ENCODE results near the gene ACAA1.
A peak's percentile ranks its signal among the peaks of the same experiment; 100 is the strongest.
"Not testable (repeated sequence)": the region's sequence is repeated elsewhere in the genome, so short reads cannot be mapped to it uniquely, and the experiment has no call there.

ACAA1 gene

DNA sequence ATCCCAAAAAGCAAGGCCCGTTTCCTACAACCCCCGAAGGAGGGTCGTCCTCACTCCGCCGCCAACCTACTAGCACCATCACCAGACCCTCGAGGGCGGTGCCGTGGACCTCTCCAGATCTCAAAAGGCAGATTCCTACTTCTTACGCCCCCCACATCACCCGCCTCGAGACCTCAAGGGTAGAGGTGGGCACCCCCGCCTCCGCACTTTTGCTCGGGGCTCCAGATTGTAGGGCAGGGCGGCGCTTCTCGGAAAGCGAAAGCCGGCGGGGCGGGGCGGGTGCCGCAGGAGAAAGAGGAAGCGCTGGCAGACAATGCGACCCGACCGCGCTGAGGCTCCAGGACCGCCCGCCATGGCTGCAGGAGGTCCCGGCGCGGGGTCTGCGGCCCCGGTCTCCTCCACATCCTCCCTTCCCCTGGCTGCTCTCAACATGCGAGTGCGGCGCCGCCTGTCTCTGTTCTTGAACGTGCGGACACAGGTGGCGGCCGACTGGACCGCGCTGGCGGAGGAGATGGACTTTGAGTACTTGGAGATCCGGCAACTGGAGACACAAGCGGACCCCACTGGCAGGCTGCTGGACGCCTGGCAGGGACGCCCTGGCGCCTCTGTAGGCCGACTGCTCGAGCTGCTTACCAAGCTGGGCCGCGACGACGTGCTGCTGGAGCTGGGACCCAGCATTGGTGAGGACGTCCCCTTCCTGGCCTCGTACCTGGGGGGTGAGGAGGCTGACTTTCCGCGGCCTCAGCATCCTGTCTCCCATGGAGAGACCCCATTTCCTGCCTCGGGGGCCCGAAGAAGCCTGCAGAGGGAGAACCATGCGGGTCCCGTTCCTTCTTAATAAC, 1.6 kb upstream of the ACAA1 start, which contains the start of gene MYD88:
Gene MYD88 (plus strand): TSS at position 313 of the 842 bp plus-strand sequence. CDS start 40 bp downstream, at position 353.
- peak within 1 kb of the TSS; percentile 55 to 98 (median 95) for H3K27ac ChIP-seq
- peak within 1 kb of the TSS; percentile 84 to 99 (median 93) for H3K4me3 ChIP-seq

DNA sequence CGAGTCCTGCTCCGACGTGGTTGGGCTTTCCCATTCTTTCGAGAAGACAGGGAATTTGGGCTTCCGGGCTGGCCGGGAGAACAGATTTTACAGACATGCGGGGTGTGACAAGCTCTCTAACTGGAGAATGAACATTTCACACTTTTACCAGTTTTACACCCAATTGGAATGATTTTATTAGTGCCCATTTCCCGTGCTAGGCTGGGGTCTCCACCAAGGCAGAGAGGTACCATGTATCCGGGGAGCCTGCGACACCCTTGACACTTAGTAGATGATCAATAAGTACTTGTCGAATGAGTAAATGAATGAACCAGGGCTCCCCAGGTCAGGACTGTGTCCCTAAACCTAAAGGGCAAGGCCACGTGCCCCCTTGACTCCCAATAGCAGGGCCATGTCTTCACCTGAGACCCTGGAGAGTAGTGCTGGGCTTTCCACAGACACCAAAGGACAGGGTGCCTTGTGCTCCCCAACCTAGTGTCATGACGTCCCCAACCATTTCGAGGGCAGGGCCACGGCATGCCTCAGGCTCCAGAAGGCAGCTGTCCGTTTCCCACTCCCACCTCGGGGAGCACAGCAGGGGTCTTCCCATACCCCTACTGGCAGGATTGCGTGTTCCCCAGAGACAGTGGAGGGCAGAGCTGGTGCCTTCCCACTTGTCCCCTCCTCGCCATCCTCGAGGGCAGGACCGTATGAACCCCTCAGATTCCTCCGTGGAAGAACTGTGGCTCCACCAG, 855 bp upstream of the ACAA1 start:
- peak overlapping the region; percentile 84 to 99 (median 93) for H3K4me3 ChIP-seq
- peak overlapping the region; percentile 55 to 98 (median 95) for H3K27ac ChIP-seq

DNA sequence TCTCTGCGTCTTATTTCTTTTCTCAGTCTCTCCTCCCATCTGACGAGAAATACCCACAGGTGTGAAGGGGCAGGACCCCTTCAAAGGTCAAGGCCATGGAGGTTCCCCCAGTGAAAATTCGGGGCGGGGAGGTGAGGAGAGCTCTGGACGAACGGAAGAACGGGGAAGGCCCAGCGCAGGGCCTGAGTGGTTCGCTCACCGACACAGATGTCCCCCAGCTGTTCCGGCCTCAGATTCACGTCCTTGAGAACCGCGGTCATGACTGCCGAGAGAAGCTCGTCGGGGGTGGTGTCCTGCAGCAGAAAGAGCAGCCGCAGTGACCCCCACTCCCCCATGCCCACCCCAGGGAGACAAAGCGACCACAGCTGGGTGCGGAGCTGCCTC, 542 bp downstream of the ACAA1 start:
- Histone ChIP-seq H3K4me3 (peak overlapping the region; percentile 84 to 99 (median 93)), H3K27ac (peak overlapping the region; percentile 1 to 98 (median 90))

DNA sequence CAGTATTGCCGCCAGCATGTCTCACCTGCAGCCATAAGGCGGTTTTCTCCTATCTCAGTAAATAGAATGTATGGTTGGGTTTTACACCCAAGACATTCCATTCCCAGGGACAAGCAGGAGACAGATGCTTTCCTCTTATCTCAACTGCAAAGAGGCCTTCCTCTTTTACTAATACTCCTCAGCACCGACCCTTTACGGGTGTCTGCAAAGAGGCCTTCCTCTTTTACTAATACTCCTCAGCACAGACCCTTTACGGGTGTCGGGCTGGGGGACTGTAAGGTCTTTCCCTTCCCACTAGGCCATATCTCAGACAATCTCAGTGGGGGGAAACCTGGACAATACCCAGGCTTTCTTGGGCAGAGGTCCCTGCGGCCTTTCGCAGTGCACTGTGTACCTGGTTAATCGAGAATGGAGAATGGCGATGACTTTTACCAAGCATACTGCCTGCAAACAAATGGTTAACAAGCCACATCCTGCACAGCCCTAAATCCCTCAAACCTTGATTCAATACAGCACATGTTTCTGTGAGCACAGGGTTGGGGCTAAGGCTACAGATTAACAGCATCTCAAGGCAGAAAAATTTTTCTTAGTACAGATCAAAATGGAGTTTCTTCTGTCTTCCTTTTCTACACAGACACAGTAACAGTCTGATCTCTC, 1.2 kb downstream of the ACAA1 start:
- Histone ChIP-seq H3K27ac (peak overlapping the region in 17 of 21 experiments; percentile 71 to 98 (median 92)), H3K4me3 (peak overlapping the region; percentile 84 to 99 (median 93))

DNA sequence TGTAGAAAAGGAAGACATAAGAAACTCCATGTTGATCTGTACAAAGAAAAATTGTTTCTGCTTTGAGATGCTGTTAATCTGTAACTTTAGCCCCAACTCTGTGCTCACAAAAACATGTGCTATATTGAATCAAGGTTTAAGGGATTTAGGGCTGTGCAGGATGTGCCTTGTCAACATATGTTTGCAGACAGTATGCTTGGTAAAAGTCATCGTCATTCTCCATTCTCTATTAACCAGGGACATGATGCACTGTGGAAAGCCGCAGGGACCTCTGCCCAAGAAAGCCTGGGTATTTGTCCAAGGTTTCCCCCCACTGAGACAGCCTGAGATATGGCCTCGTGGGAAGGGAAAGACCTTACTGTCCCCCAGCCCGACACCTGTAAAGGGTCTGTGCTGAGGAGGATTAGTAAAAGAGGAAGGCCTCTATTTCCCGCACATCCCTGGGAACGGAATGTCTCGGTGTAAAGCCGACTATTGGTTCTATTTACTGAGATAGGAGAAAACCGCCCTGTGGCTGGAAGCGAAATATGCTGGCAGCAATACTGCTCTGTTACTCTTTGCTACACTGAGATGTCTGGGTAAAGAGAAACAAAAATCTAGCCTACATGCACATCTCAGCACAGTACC, 2.3 kb downstream of the ACAA1 start:
- peak overlapping the region in 1 of 21 experiments; percentile 2 for H3K27ac ChIP-seq
- H3K4me3 ChIP-seq: not testable (repeated sequence)

DNA sequence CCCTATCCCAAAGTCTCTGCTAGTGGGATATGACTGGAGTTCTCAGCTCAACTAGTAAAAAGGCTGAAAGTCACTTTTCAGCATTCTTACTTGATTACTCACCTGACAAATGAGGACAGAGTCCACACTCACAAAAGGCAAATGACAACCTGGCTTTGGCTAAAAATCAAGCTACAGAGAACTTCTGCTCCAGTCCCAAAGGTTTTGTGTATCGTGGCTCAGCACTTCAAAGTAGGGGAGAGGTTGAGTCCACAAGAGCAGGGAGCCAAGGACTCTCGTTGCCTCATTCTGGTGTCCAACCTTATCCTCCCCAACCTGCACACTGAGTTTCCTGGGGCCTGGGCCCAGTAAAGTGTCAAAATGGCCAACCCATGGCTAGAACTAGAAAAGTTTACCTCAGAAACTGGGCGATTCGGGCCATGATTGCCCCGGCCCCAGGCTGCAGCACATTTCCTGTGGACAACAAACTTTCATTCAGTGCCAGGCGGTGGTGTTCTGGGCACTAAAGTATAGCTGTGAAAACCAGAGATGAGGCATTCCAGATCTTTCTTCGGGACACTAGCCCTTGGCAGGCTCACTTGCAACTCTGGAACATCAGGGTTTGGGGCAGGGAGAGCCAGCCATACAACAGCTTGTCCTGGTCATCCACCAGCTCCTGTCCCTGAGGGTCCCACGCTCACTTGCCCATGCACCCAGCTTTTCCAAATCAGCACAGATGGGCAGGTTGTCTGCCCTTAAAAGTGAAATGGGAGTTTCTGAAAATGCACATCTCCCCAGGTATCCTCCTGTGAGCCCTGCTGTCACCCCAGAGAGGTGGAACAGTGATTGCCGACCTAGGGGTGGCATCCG, 3.1 kb downstream of the ACAA1 start:
- no peak overlapping the region for H3K27ac ChIP-seq
- H3K4me3 ChIP-seq: no peak overlapping the region

DNA sequence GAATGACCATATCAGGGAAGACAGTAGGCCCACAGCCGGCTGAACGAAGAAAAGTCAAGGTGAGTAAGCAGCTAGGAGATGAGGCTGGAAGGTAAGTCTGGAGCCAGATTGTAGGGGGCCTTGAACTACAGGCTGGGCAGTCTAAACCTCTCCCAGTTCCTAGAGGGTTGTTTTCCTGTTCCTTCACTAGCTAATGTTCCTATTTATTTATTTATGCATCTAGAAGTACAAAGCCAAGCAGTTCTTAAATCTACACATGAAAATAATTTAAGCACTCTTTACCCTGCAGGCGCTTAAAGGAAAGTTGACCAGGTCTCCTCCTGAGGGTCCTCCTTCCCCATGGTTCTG, 3.7 kb downstream of the ACAA1 start:
- Histone ChIP-seq H3K27ac (no peak overlapping the region), H3K4me3 (no peak overlapping the region)

DNA sequence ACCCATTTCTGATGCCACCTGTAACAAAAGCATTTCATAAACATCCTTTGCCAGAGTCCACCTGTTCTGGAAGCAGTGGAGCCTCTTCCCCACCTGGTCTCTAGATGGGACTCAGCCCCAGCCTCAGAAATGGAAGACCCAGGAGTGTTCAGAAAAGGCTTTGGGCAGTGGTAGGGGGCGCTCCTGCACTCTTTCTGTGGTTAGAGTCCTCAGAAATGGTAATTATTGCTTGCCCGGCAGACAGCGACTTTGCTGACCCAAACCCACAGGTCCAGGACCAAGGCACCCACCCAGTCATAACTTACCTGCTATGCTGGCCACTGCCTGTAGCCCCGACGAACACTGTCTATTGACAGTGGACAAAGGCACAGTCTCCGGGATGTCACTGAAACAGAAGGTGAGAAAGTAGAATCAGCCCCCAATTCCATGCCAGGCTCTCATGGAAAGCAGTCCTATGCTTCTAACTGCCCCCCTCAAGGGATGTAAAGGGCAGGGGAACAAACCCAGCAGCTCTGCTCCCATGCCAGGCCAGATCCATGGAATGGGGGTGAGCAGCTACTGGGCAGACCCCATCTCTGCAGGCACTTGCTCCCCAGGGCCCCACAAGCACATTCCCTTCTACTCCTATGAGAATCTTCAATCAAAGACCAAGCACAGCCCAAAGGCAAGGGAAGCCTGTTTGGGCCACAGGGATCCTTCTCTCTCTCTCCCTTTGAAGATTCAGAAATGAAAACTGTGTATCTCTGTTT, 5.1 kb downstream of the ACAA1 start:
- no peak overlapping the region for H3K27ac ChIP-seq
- no peak overlapping the region for H3K4me3 ChIP-seq

DNA sequence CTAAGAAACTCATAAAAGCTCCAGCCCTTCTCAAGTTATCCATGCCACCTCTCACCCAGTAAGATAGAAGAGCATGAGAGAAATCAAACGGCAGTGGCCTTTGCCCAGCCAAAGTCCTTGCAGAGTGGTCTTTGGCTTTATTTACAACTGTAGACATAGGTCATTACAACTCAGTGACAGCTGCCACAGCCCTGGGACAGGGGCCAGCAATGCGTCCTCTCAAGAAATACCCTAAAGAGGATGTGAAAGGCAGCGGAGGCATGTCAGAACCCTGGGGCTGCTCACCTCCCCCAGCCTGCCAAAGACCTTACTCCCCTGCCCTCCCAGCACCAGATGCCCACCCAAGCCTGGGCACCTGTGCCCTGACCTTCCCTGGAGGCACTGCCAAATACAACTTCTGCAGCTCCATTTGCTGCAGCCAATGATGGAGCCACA, 6.3 kb downstream of the ACAA1 start:
- H3K4me3 ChIP-seq: no peak overlapping the region
- no peak overlapping the region for H3K27ac ChIP-seq

DNA sequence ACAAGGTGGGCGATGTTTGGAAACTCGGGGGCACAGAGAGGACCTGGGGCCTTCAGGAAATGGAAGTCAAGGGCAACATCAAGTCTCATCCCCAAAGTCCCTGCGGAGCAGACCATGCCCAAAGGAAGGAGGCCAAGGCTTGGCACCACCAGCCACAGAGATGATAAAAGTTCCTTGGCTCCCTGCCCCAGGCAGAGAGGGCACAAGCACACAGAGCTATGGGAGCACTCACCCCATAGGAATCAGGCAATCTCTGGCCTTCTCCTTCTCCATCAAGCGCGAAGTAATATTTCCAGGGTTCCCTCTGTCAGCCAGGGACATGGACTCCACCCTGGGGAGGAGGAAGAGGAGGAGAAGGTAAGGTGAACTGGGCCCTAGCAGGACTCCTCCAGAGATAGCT, 7.9 kb downstream of the ACAA1 start:
- H3K27ac ChIP-seq: peak overlapping the region in 1 of 21 experiments; percentile 13
- H3K4me3 ChIP-seq: no peak overlapping the region

DNA sequence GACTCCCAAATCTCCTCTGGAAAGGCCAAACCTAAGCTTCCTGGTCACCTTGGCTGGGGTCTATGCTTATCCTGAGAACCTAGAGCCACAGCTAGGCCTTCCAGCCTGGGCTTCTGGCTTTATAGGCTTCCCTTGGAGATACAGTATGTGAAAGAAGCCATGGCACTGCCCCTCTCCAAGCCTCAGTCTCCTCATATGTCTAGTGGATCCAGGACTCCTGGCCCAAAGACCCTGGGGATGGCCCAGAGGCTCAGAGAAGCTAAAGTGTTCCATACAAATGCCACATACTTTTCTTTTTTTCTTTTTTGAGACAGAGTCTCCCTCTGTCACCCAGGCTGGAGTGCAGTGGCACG, 8.6 kb downstream of the ACAA1 start:
- Histone ChIP-seq H3K27ac (no peak overlapping the region), H3K4me3 (no peak overlapping the region)

DNA sequence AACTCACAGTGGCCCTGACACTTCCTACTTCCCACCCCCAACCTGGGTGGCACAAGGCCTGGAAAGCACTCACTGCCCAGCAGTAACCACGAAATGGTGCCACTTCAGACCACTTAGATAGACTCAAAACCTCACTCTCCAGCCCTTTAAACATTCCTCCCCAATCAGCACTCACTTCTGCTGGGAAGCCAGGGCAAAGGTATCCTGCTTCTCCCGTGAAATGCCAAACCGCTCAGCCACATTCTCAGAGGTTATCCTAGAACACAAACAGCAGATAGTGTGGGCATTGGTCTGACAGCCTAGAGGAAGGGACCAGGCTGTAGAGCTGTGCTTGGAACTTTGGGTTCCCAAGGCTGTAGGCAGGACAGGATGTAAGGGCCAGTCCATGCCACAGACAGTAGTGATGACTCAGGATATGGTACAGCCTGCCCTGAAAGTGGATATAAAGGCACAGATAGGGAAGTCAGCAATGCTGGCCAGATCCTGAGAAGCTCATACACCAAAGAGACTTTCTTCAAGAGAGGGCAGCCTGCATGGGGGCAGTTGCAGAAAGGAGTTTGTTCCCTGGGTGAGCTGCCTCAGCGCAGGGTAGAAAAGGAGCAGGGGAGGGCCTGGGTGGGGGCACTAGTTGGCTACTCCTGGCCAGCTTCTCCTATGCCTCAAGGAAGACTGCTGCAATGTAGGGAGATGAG, 9.2 kb downstream of the ACAA1 start:
- H3K4me3 ChIP-seq: no peak overlapping the region
- H3K27ac ChIP-seq: no peak overlapping the region

DNA sequence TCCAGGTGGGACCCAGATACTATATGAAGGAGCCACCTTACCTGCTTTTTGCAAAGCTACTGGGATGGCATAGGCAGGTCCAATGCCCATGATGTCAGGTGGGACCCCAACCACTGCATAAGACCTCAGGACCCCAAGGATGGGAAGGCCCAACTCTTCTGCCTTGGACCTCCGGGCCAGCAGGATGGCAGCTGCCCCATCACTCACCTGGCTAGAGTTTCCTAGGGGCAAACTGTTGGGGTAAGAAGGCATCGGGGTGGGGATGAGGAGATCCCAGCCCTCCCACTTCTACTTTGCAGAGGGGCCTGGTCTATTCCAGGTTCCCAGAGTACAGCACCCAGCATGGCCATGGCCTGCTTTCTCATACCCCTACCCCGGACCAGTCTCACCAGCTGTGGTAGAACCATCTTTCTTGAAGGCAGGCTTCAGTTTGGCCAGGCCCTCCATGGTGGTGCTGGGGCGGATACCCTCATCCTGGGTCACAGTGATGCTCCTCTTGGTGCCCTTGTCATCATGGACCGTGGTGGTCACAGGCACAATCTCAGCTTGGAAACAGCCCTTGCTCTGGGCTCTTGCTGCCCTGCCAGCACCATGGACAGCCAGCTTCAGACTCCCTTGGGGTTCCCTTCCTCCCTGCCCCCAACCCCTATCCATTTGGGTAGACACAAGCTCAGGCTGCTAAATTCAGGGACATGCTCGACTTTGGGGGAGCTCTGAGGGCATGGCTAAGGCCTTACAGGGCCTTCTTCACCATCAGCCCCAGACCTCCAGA, 10.6 kb downstream of the ACAA1 start:
- no peak overlapping the region for H3K27ac ChIP-seq

DNA sequence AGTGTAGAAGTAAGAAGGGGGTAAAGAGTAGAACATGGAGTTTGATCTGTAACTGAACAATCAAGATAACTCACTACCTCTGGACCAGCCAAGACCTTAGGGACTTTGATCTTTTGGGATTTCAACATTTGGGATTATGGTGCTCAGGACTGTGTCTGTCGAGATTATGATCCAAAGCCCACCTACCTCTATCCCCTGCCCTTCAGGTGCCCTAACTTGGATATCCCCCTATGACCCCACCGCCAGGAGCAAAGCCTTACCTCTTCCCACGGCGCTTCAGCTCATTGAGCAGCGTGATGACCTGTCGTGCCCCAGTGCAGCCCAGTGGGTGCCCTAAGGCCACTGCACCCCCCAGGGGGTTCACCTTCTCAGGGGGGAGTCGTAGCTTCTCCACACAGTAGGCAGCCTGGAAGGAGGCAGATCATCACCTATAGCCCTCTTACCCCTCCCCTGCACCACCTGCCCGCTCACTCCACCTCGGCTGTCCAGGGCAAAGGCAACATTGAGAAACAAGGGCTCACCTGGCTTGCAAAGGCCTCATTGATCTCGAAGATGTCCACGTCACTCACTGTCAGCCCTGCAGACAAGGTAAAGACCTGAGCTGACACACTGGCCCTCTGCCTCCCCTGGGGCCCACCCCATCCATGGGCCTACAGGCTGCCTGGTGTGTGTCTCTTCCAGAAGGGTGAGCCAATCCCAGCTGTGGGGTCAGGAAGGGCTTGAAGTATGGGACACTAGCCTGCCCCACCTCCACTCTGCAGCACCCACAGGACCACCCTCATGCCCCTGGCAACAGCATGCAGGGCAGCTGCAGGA, 11.4 kb downstream of the ACAA1 start:
- Histone ChIP-seq H3K27ac (no peak overlapping the region), H3K4me3 (no peak overlapping the region)

More for the DNA sequence above, 10.6 kb downstream of the ACAA1 start:
- no peak overlapping the region for H3K4me3 ChIP-seq

DNA sequence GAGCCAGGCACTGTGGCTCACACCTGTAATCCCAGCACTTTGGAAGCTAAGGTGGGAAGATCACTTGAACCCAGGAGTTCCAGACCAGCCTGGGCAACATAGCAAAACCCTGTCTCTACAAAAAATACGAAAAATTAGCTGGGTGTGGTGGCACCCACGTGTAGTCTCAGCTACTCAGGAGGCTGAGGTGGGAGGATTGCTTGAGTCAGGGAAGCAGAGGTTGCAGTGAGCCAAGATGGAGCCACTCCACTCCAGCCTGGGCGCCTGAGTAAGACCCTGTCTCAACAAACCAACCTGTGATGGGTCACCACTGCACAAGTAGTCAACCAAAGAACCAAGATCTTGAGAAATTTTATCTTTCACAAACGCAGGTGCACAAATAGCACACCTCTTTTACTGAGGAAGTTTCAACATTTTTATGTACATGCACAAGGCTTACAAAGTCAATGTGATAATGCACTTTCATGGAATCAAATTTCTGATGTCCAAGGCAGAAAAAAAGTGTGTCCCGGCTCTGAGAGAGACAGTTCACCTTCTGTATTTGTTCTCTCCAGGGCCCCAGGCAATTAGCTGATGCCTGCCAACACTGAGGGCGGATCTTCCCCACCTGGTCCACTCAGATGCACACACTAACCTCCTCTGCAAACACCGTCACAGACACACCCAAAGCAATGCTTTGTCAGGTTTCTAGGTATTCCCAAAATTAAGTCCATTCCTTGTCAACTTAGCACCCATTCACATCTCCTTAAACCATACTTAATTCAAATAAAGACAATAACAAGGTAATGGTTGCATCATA, 12.4 kb downstream of the ACAA1 start:
- no peak overlapping the region for H3K4me3 ChIP-seq
- H3K27ac ChIP-seq: no peak overlapping the region
